Upper lobe of left lung (tissue), 6 donors: ENCODE measurements around the gene DIDO1. TPM values are rescaled to one million over a fixed set of nuclear protein-coding genes. Genes with fewer than 3 reads are reported as not detected.

Experiments
- ATAC-seq, 2 donors: fragments of 200-7000 bp; cut with Tn5 transposase; one replicate each; pipeline ENCODE4 v1.9.1; 2022; ENCODE audit warnings: mild to moderate bottlenecking in 2 of 2, moderate library complexity in 2 of 2; ENCODE audit not compliant: low FRiP score in 2 of 2
- DNase-seq, 2 donors: peaks; one replicate each; pipeline ENCODE4 v3.0.0-alpha.2; 2019 to 2020
- H3K27ac ChIP-seq, 4 donors: fragments of 200-600 bp; sonication (generic); one replicate each; pipeline ENCODE4 v1.5.1; 2016 to 2019
- H3K27me3 ChIP-seq, 4 donors: fragments of 200-600 bp; sonication (generic); one replicate each; pipeline ENCODE4 v1.5.1; 2017 to 2019
- H3K36me3 ChIP-seq, 4 donors: fragments of 200-600 bp; sonication (generic); one replicate each; pipeline ENCODE4 v1.5.1; 2016 to 2019
- H3K4me1 ChIP-seq, 4 donors: fragments of 200-600 bp; sonication (generic); one replicate each; pipeline ENCODE4 v1.5.1; 2018 to 2019
- H3K4me3 ChIP-seq, 4 donors: fragments of 200-600 bp; sonication (generic); one replicate each; pipeline ENCODE4 v1.5.1; 2017 to 2019; ENCODE audit warnings: mild to moderate bottlenecking in 2 of 4, moderate library complexity in 1 of 4
- H3K9me3 ChIP-seq, 4 donors: fragments of 200-600 bp; sonication (generic); one replicate each; pipeline ENCODE4 v1.5.1; 2018 to 2019
- EP300 ChIP-seq, 4 donors: sonication (generic); formaldehyde crosslinking; IDR thresholded peaks; one replicate each; pipeline ENCODE4 v1.5.1; 2017; ENCODE audit warnings: antibody characterized with exemption in 4 of 4, control low read depth in 2 of 4
- POLR2A ChIP-seq, 4 donors: fragments of 450-650 bp; IDR thresholded peaks; one replicate each; pipeline ENCODE4 v1.5.1; 2016 to 2017; ENCODE audit warnings: antibody characterized with exemption in 4 of 4, mild to moderate bottlenecking in 2 of 4
- POLR2AphosphoS5 ChIP-seq, 2 donors: sonication (generic); formaldehyde crosslinking; IDR thresholded peaks; one replicate each; pipeline ENCODE4 v1.5.1; 2017; ENCODE audit warnings: antibody characterized with exemption in 2 of 2
- WGBS, 2 donors: methylation state at CpG; one replicate each; pipeline ENCODE4 v1.1.5; 2017 to 2018; 5-methylcytosine and 5-hydroxymethylcytosine counted together
- total RNA-seq, 6 donors: library from RNA; depleted of rRNA in 4 of 6; stranded (reverse); fragments of >200 nt in 4 of 6; gene quantifications; one replicate each; pipeline versions ENCODE4 v1.1.0 to v1.2.1, GENCODE V29; 2016 to 2021
- TF ChIP-seq, protein P1 (sequence below), 6 experiments: fragments of 450-650 bp in 4 of 6; fragments of 200-600 bp in 2 of 6; sonication (generic) in 2 of 6; IDR thresholded peaks; one replicate each; pipeline ENCODE4 v1.5.1; 2016 to 2019; ENCODE audit warnings: antibody characterized with exemption in 6 of 6
- donor health status: DM: no; HTN: no; CAD: no; lungs with moderate emphysema.
- donor health status: DM: no; HTN: yes; CAD: no; lungs with severe emphysema.

The DIDO1 gene
- total RNA-seq, 6 donors from 2014 or later = 51.6 to 109 (median 58.9) TPM

DNA sequence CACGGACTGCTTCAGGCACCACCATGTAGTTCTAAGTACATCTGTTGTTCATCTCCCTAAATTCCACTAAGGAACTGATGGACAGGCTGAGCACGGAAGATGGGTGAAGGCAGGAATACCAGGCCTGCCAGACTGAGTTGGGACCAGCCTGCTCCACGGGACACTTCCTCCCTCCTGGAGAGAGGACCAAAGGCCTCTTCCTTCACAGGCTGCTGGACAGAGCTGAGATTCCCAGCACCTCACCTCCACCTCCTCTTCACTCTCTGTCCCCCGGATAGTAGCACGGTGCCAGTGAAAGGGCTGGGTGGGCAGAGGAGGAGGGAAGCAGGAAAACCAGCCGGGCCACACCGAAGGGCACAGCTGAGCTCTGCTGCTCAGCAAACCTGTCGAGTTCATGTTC, 41.7 kb downstream of the DIDO1 start:
- TF ChIP-seq EP300 (IDR thresholded peaks at IDR 0.05) (no peak), POLR2A (IDR thresholded peaks at IDR 0.05) (no peak), POLR2AphosphoS5 (IDR thresholded peaks at IDR 0.05) (no peak)
- H3K4me1 ChIP-seq = no peaks in the 10 kb centered on the region
- no peak for DNase-seq
- no peaks in the 10 kb centered on the region for H3K9me3 ChIP-seq
- no peak overlapping the region for H3K27ac ChIP-seq
- no peaks in the 10 kb centered on the region for H3K27me3 ChIP-seq
- H3K36me3 ChIP-seq = peaks cover 13 to 67% (median 47%) of the 10 kb centered on the region in 4 donors
- ATAC-seq = no peak
- no peak overlapping the region for H3K4me3 ChIP-seq
- WGBS, 2 donors = 71 to 77% methylated on average over 7 to 8 of the region's 8 CpGs

DNA sequence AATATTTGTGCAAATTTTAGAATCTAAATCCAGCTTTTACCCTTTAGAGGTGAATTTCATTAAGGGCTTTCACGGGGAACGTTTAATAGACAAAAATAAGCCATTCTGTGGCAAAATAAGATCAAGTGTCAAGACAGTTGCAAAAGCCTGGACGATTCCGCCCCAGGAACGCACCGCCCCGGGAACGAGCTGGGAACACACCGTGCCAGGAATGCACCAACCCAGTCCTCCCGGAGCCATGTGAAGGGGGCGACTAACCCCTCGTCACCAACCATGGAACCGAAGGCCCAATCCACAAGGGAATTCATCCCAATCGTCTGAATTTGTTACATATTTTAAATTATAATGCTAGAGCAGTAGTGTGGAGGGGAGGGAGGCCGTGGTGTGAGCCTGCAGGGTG, 43.9 kb downstream of the DIDO1 start:
- Histone ChIP-seq H3K27me3 (no peaks in the 10 kb centered on the region), H3K4me1 (peaks cover 0 to 6% (median 3%) of the 10 kb centered on the region in 4 donors), H3K27ac (no peak overlapping the region), H3K9me3 (no peaks in the 10 kb centered on the region), H3K4me3 (no peak overlapping the region), H3K36me3 (peaks cover 0 to 52% (median 30%) of the 10 kb centered on the region in 4 donors)
- DNase-seq (no peak), ATAC-seq (no peak)
- WGBS, 2 donors = 90 to 94% methylated on average over 15 of the region's 15 CpGs
- TF ChIP-seq POLR2AphosphoS5 (IDR thresholded peaks at IDR 0.05) = no peak
- TF ChIP-seq POLR2A (IDR thresholded peaks at IDR 0.05) = no peak
- TF ChIP-seq EP300 (IDR thresholded peaks at IDR 0.05) = no peak
- TF ChIP-seq, protein P1, sequence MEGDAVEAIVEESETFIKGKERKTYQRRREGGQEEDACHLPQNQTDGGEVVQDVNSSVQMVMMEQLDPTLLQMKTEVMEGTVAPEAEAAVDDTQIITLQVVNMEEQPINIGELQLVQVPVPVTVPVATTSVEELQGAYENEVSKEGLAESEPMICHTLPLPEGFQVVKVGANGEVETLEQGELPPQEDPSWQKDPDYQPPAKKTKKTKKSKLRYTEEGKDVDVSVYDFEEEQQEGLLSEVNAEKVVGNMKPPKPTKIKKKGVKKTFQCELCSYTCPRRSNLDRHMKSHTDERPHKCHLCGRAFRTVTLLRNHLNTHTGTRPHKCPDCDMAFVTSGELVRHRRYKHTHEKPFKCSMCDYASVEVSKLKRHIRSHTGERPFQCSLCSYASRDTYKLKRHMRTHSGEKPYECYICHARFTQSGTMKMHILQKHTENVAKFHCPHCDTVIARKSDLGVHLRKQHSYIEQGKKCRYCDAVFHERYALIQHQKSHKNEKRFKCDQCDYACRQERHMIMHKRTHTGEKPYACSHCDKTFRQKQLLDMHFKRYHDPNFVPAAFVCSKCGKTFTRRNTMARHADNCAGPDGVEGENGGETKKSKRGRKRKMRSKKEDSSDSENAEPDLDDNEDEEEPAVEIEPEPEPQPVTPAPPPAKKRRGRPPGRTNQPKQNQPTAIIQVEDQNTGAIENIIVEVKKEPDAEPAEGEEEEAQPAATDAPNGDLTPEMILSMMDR (IDR thresholded peaks at IDR 0.05) = no peak

DNA sequence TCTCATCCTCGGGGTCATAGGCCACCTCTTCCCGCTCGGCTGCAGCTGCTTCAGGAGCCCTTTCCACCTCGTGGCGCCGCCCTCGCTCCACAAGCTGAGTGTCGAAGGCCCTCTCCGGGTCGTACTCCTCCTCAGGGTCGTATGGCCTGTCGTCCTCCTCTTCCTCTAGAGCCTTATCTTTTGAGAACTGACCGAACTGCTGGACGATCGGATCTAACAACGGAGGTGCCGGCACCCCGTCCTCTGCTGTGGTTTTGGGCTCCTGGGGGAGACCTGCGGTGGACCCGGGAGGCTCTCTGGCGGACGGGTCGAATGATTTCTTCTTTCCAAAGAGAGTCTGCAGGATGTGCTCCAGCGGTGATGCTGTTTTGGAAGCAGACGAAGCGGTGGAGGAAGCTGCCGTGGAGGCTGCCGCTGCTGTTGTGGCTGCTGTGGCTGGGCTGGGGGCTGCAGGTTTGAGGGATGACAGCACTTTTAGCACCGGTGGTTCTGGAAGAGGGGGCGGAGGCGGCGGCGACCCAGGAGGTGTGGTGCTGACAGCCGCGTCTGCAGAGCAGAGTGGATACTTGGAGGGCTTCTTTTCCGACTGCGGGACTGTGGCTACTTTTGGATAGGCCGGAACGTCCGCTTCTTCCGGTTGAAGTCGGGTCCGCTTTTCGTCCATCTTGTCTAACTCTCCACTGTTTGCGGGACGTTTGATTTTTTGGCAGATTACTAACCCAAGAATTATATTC, 44.5 kb downstream of the DIDO1 start:
- H3K4me1 ChIP-seq = peaks cover 6 to 12% (median 8%) of the 10 kb centered on the region in 4 donors
- no peaks in the 10 kb centered on the region for H3K27me3 ChIP-seq
- TF ChIP-seq EP300 (IDR thresholded peaks at IDR 0.05) = no peak
- no peak for TF ChIP-seq POLR2A (IDR thresholded peaks at IDR 0.05)
- TF ChIP-seq, protein P1 (IDR thresholded peaks at IDR 0.05) = no peak
- no peak for TF ChIP-seq POLR2AphosphoS5 (IDR thresholded peaks at IDR 0.05)
- peaks cover 0 to 46% (median 29%) of the 10 kb centered on the region in 4 donors for H3K36me3 ChIP-seq
- H3K27ac ChIP-seq = no peak overlapping the region
- no peaks in the 10 kb centered on the region for H3K9me3 ChIP-seq
- 94% methylated on average over 46 of the region's 46 CpGs for WGBS, 2 donors
- no peak overlapping the region for H3K4me3 ChIP-seq
- ATAC-seq (no peak), DNase-seq (peak in 1 of 2 donors; percentile 57)

DNA sequence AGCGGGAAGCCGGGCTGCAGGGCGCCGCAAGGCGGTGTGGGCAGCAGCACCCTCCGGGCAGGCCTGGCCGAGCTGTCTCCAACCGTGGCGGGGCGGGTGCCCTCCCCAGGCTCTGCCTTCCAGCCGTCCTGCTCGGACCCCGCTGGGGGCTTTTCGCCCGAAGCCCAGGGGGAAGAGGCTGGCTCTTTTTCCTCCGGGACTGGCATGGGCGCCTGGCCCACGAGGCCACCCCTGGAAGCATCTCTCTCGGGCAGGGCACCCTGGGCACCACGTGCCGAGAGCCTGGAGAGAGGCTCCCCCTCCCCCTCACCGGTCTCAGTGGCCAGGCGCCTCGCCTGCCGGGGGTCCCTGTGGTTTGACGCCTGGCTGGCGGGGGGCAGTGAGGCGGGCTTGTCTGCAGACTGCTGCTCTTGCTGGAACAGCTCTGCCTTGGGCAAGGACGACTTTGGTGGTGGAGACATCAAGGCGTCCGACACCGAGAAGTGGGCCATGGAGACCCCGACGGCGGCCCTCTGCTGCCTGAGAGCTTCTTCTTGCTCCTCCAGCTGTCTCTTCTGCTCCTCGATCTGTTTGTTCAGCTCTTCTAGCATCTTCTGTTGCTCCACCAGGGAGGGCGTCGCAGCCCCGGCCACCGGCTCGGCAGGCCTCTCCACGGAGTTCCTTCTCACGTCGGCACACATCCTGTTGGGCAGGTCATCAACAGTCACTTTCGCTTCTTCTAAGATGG, 45.2 kb downstream of the DIDO1 start:
- DNase-seq (peak in 1 of 2 donors; percentile 83), ATAC-seq (no peak)
- Histone ChIP-seq H3K9me3 (no peaks in the 10 kb centered on the region), H3K27me3 (no peaks in the 10 kb centered on the region), H3K4me1 (peaks cover 13 to 20% (median 15%) of the 10 kb centered on the region in 4 donors), H3K4me3 (no peak overlapping the region), H3K36me3 (peaks cover 0 to 38% (median 28%) of the 10 kb centered on the region in 4 donors), H3K27ac (no peak overlapping the region)
- TF ChIP-seq POLR2A (IDR thresholded peaks at IDR 0.05) (no peak), POLR2AphosphoS5 (IDR thresholded peaks at IDR 0.05) (no peak), EP300 (IDR thresholded peaks at IDR 0.05) (no peak)
- TF ChIP-seq, protein P1 (IDR thresholded peaks at IDR 0.05) = no peak
- 78 to 93% methylated on average over 9 to 37 of the region's 45 CpGs for WGBS, 2 donors
